SH-SY5Y (cell line): ENCODE measurements around the gene ARGFX.

ENCODE experiments used
- GATA2 ChIP-seq: IDR thresholded peaks from 2 replicates; pipeline ENCODE4 v1.6.1; 2011; ENCODE audit warnings: mild to moderate bottlenecking, low read depth, low read length
- GATA3 ChIP-seq: IDR thresholded peaks from 2 replicates; pipeline ENCODE4 v1.6.1; 2011; ENCODE audit warnings: low read depth, mild to moderate bottlenecking, low read length, moderate library complexity

GRCh38 chr3:121598564-121598963 lies 30.8 kb downstream of the ARGFX start:
- no peak for TF ChIP-seq GATA2
- no peak for TF ChIP-seq GATA3
